Ishikawa (cell line): ENCODE data around the gene PKD1.
A peak's percentile ranks its signal among the peaks of the same experiment; 100 is the strongest.

Source experiments
- CEBPB ChIP-seq: IDR thresholded peaks from 2 replicates; pipeline ENCODE4 v1.6.1; 2012
- CREB1 ChIP-seq: IDR thresholded peaks from 2 replicates; pipeline ENCODE4 v1.6.1; 2012; ENCODE audit warnings: low read depth
- EGR1 ChIP-seq: IDR thresholded peaks from 2 replicates; pipeline ENCODE4 v1.6.1; 2012
- EP300 ChIP-seq: IDR thresholded peaks from 2 replicates; pipeline ENCODE4 v1.6.1; 2012; ENCODE audit warnings: borderline replicate concordance
- FOXM1 ChIP-seq: IDR thresholded peaks from 2 replicates; pipeline ENCODE4 v1.6.1; 2012; ENCODE audit warnings: low read depth, borderline replicate concordance
- MAX ChIP-seq: IDR thresholded peaks from 2 replicates; pipeline ENCODE4 v1.6.1; 2012
- NFIC ChIP-seq: IDR thresholded peaks from 2 replicates; pipeline ENCODE4 v1.6.1; 2012
- RAD21 ChIP-seq: IDR thresholded peaks from 2 replicates; pipeline ENCODE4 v1.6.1; 2012; ENCODE audit warnings: low read depth
- TAF1 ChIP-seq: IDR thresholded peaks from 2 replicates; pipeline ENCODE4 v1.6.1; 2012; ENCODE audit warnings: low read depth, mild to moderate bottlenecking
- TCF12 ChIP-seq: IDR thresholded peaks from 2 replicates; pipeline ENCODE4 v1.6.1; 2012; ENCODE audit warnings: low read depth
- TEAD4 ChIP-seq: IDR thresholded peaks from 2 replicates; pipeline ENCODE4 v1.6.1; 2012
- USF1 ChIP-seq: IDR thresholded peaks from 2 replicates; pipeline ENCODE4 v1.6.1; 2012
- YY1 ChIP-seq: IDR thresholded peaks from 2 replicates; pipeline ENCODE4 v1.6.1; 2012; ENCODE audit warnings: low read depth
- ZBTB7A ChIP-seq: IDR thresholded peaks from 2 replicates; pipeline ENCODE4 v1.6.1; 2012; ENCODE audit warnings: low read depth
- TF ChIP-seq, protein P1 (sequence below): IDR thresholded peaks from 2 replicates; pipeline ENCODE4 v1.6.1; 2012; ENCODE audit warnings: low read depth, mild to moderate bottlenecking

PKD1 gene

DNA sequence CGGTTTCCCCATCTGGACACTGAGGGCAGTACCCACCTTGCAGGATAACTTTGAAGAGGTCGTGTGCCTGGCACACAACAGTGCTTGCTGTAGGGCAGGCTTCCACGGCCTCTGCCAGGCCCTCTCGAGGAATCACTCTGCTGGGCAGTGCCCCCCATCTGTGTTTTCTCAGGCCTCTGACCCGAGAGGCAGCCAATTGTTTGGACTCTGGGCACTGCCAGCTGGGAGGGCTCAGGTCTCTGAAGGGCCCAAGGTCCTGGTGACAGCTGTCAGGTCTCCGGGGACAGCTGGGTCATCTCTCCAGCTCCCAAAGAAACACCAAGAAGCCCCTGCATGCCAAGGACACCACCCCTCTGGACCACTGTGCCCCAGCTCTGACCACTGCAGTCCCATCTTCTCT, 11.7 kb upstream of the PKD1 start:
- TF ChIP-seq TAF1 (no peak), CREB1 (no peak), TEAD4 (no peak), RAD21 (no peak)
- TF ChIP-seq, protein P1, sequence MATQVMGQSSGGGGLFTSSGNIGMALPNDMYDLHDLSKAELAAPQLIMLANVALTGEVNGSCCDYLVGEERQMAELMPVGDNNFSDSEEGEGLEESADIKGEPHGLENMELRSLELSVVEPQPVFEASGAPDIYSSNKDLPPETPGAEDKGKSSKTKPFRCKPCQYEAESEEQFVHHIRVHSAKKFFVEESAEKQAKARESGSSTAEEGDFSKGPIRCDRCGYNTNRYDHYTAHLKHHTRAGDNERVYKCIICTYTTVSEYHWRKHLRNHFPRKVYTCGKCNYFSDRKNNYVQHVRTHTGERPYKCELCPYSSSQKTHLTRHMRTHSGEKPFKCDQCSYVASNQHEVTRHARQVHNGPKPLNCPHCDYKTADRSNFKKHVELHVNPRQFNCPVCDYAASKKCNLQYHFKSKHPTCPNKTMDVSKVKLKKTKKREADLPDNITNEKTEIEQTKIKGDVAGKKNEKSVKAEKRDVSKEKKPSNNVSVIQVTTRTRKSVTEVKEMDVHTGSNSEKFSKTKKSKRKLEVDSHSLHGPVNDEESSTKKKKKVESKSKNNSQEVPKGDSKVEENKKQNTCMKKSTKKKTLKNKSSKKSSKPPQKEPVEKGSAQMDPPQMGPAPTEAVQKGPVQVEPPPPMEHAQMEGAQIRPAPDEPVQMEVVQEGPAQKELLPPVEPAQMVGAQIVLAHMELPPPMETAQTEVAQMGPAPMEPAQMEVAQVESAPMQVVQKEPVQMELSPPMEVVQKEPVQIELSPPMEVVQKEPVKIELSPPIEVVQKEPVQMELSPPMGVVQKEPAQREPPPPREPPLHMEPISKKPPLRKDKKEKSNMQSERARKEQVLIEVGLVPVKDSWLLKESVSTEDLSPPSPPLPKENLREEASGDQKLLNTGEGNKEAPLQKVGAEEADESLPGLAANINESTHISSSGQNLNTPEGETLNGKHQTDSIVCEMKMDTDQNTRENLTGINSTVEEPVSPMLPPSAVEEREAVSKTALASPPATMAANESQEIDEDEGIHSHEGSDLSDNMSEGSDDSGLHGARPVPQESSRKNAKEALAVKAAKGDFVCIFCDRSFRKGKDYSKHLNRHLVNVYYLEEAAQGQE, result no peak

DNA sequence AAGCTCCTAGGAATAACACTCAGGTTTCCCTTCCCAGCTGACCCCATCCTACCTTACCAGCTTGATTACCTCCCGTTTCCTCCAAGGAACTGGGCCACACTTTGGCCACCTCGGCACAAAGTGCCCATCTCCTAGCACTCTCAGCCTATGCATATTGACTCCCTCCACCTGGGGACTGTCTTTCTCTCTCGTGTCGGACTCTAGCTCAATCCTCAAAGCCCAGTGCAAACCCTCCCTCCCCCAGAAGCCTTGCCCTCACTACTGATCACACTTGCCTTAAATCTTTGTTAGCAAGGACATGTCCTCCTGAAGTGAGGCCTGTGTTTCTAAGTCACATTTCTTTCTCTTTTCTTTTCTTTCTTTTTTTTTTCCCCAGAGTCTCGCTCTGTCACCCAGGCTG, 10.1 kb upstream of the PKD1 start:
- TF ChIP-seq RAD21, result no peak

DNA sequence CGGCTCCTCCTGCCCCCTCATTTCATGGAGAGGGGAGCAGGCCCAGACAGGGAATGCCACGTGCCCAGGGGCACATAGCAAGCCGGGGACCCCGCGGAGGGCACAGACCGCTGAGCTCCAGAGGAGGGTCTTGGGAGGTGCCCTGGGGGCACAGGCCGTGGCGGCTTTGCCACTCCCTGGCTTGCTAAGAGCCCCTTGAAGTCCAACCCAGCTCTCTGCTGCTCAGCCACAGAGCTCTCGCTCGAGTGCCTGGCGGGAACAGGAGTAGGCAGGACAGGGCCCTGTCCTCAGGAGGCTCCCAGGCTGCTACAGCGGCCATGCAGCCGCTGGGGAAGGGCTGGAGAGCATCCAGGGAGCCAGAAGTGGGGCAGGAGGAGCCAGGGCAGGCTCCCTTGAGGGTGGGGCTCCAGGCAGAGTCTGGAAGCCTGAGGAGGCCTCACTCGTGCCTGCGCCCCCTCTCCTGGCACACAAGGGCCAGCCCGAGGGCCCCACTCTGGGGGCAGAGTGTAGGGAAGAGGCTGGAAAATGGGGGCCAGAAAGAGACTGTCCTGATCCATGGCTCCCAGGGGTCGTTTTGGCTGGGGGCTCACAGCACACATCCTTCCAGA, 8.3 kb upstream of the PKD1 start:
- TF ChIP-seq EGR1 (no peak), FOXM1 (no peak), YY1 (no peak)

DNA sequence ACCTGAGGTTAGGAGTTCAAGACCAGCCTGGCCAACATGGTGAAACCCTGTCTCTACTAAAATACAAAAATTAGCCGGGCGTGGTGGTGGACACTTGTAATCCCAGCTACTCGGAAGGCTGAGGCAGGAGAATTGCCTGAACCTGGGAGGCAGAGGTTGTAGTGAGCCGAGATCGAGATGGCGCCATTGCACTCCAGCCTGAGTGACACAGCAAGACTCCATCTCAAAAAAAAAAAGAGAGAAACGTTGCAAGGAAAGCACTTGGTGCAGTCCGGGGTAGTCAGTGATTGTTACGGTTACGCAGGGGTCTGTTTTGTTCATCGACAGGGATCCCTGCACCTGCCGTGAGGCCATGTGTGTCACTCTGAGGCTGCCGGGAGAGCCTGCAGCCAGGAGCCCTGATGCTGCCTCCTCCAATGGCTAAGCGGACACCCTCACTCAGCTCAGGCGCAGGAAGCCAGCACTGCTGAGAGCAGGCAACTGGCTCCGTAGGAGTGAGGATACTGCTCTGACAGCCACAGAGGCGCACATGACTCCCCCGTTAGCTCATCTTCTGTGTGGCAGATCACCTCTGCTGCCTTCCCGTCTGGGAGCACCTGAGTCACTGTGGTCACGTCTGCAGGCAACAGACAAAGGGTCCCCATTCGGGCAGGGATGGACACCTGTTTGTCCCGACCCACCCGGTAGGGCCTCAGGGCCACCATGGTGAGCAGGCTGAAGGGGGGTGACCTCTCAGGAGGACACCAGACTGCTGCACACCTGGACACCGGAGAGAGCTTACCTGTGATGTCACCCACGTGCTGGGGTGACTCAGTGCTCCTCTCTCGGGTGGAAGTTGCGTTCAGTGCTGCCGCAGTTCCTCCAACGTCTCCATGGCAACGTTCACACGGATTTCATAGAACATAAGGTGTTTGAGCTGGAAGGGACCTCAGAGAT, 7.5 kb upstream of the PKD1 start:
- TF ChIP-seq, protein P1, result no peak
- no peak for TF ChIP-seq TAF1
- TF ChIP-seq USF1, result no peak
- TF ChIP-seq NFIC, result no peak
- TF ChIP-seq YY1, result no peak
- TF ChIP-seq CREB1, result no peak
- no peak for TF ChIP-seq ZBTB7A
- TF ChIP-seq MAX, result no peak
- no peak for TF ChIP-seq RAD21
- TF ChIP-seq FOXM1, result no peak
- no peak for TF ChIP-seq EGR1
- TF ChIP-seq CEBPB, result no peak
- no peak for TF ChIP-seq TCF12
- no peak for TF ChIP-seq TEAD4
- no peak for TF ChIP-seq EP300

DNA sequence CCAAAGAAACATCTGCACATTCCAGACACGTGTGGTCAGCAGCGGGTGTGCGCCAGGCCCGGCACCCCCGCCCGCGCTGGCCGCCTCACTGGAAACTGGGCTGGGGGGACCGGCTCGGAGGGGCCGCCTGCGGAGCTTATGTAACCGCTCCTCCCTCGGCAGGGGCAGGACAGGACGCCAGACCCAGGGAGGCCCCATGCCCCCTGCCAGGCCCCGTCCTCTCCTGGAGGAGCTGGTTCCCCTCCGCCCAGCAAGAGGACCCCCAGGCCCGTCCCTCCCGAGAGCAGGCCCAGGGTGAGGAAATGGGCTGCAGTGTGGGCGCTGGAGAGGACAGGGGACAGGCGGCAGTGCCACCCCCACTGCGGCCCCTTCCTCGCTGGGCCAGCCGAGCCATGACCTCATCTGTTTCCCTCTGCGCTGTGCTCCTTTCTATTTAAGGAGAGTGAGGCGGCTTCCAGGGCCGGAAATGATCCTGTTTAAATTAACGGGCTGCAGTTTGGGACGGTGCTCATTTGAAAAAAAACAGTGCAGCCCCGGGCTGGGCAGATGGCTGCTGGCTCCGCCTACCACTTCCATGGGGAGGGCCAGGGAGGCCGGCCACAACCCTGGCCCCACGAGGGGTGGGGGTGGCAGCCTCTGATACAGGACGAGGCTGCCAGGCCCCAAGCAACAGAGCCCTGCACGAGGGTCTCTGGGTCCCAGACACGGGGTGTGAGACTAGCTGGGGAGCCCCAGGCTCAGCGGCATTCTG, 10.8 kb downstream of the PKD1 start:
- TF ChIP-seq FOXM1 (peak; percentile 91), MAX (peak; percentile 27; the same call in 1 of the 2 replicates)

GRCh38 chr16:2124377-2124693, 11.4 kb downstream of the PKD1 start:
- peak; percentile 15; the same call in 1 of the 2 replicates for TF ChIP-seq ZBTB7A

GRCh38 chr16:2123706-2124376, 11.9 kb downstream of the PKD1 start:
- 0 out of 2 replicates have a peak, but pooled peaks have one; percentile 16 for TF ChIP-seq MAX
